GM23338 (cell line): ENCODE results near the gene ENTPD8. TPM values are rescaled to one million over a fixed set of nuclear protein-coding genes. Genes with fewer than 3 reads are reported as not detected.

Experiments used
- ATAC-seq: fragments of 200-7000 bp; cut with Tn5 transposase; 3 replicates; pipeline ENCODE4 v1.9.1; 2020
- DNase-seq: peaks from one replicate; pipeline ENCODE4 v3.0.0-alpha.2; 2015; ENCODE audit warnings: low spot score
- H2AFZ ChIP-seq: fragments of 200-600 bp; sonication (generic); 2 replicates; pipeline ENCODE4 v1.8.0; 2016; ENCODE audit warnings: antibody characterized with exemption, mild to moderate bottlenecking, moderate library complexity
- H3F3A ChIP-seq: fragments of 200-600 bp; sonication (generic); replicated peaks from 2 replicates; pipeline ENCODE4 v1.8.0; 2017; ENCODE audit warnings: antibody characterized with exemption, mixed run types, low read depth
- H3K27ac ChIP-seq: fragments of 200-600 bp; sonication (generic); 2 replicates; pipeline ENCODE4 v1.6.1; 2016; ENCODE audit warnings: low read depth
- H3K27me3 ChIP-seq: fragments of 200-600 bp; sonication (generic); 2 replicates; pipeline ENCODE4 v1.8.0; 2016; ENCODE audit warnings: mild to moderate bottlenecking, mixed run types, moderate library complexity; ENCODE audit not compliant: insufficient read depth
- H3K36me3 ChIP-seq: fragments of 200-600 bp; sonication (generic); 2 replicates; pipeline ENCODE4 v1.8.0; 2016; ENCODE audit warnings: mild to moderate bottlenecking; ENCODE audit not compliant: insufficient read depth
- H3K4me1 ChIP-seq: fragments of 200-600 bp; sonication (generic); 2 replicates; pipeline ENCODE4 v1.8.0; 2016; ENCODE audit warnings: mild to moderate bottlenecking, moderate library complexity; ENCODE audit not compliant: insufficient read depth
- H3K4me2 ChIP-seq: fragments of 200-600 bp; sonication (generic); 2 replicates; pipeline ENCODE4 v1.7.1; 2017; ENCODE audit warnings: mixed run types
- H3K4me3 ChIP-seq: fragments of 200-600 bp; sonication (generic); 2 replicates; pipeline ENCODE4 v1.6.1; 2016; ENCODE audit warnings: mixed run types
- H3K79me2 ChIP-seq: fragments of 200-600 bp; sonication (generic); replicated peaks from 2 replicates; pipeline ENCODE4 v1.8.0; 2017; ENCODE audit warnings: mild to moderate bottlenecking; ENCODE audit not compliant: insufficient read depth
- H3K9me2 ChIP-seq: fragments of 200-600 bp; sonication (generic); 2 replicates; pipeline ENCODE4 v1.8.0; 2017; ENCODE audit not compliant: insufficient read depth
- H4K20me1 ChIP-seq: fragments of 200-600 bp; sonication (generic); replicated peaks from 2 replicates; pipeline ENCODE4 v1.8.0; 2017; ENCODE audit warnings: mild to moderate bottlenecking; ENCODE audit not compliant: insufficient read depth
- H3K27ac Mint-ChIP-seq: 2 replicates; pipeline ENCODE4 v1.8.0; 2020; ENCODE audit warnings: inconsistent platforms, mild to moderate bottlenecking, moderate library complexity, mixed read lengths
- H3K27me3 Mint-ChIP-seq: 3 replicates; pipeline ENCODE4 v1.8.0; 2022; ENCODE audit warnings: low read depth, mild to moderate bottlenecking, moderate library complexity, mixed read lengths, inconsistent platforms; ENCODE audit not compliant: insufficient read depth, poor library complexity
- H3K36me3 Mint-ChIP-seq: 3 replicates; pipeline ENCODE4 v1.8.0; 2021; ENCODE audit warnings: low read depth, mild to moderate bottlenecking, inconsistent platforms, moderate library complexity, mixed read lengths
- H3K4me1 Mint-ChIP-seq: 3 replicates; pipeline ENCODE4 v1.8.0; 2020; ENCODE audit warnings: mild to moderate bottlenecking, inconsistent platforms, mixed read lengths
- H3K4me3 Mint-ChIP-seq: 3 replicates; pipeline ENCODE4 v1.8.0; 2021; ENCODE audit warnings: moderate library complexity, mild to moderate bottlenecking, inconsistent platforms, mixed read lengths
- H3K9me3 Mint-ChIP-seq: 3 replicates; pipeline ENCODE4 v1.8.0; 2020; ENCODE audit warnings: moderate library complexity, mild to moderate bottlenecking, inconsistent platforms, mixed read lengths
- CREB1 ChIP-seq: fragments of 250-450 bp; sonication (Bioruptor Pico); IDR thresholded peaks from 2 replicates; pipeline ENCODE4 v1.5.0; 2020; ENCODE audit warnings: low read depth, mild to moderate bottlenecking, moderate library complexity
- EZH2 ChIP-seq: fragments of 200-600 bp; sonication (generic); IDR thresholded peaks from one replicate; pipeline ENCODE4 v1.8.0; 2017; ENCODE audit warnings: antibody characterized with exemption, mild to moderate bottlenecking, low read depth; ENCODE audit not compliant: unreplicated experiment
- EZH2phosphoT487 ChIP-seq: fragments of 200-600 bp; sonication (generic); IDR thresholded peaks from one replicate; pipeline ENCODE4 v1.8.1; 2018; ENCODE audit warnings: antibody characterized with exemption; ENCODE audit not compliant: unreplicated experiment
- JUNB ChIP-seq: IDR thresholded peaks from one replicate; pipeline ENCODE4 v1.6.1; 2016; ENCODE audit warnings: antibody characterized with exemption; ENCODE audit not compliant: unreplicated experiment
- POLR2AphosphoS5 ChIP-seq: IDR thresholded peaks from 2 replicates; pipeline ENCODE4 v1.6.1; 2016; ENCODE audit warnings: antibody characterized with exemption, low read depth
- STAT1 ChIP-seq: IDR thresholded peaks from one replicate; pipeline ENCODE4 v1.6.1; 2016; ENCODE audit warnings: antibody characterized with exemption; ENCODE audit not compliant: unreplicated experiment
- ZNF331 ChIP-seq: fragments of 250-450 bp; sonication (Bioruptor Pico); IDR thresholded peaks from 2 replicates; pipeline ENCODE4 v1.5.0; 2020; ENCODE audit warnings: low read depth, mild to moderate bottlenecking, moderate library complexity
- polyA plus RNA-seq: library from polyadenylated mRNA; unstranded; fragments of >200 nt; fragmentation: Nextera tagmentation; extraction: Ambion mirVana; gene quantifications from 2 replicates; pipeline ENCODE4 v1.2.1, GENCODE V29; 2016
- total RNA-seq: library from RNA; depleted of rRNA; stranded (reverse); fragments of >200 nt; shearing (Covaris generic); gene quantifications from 2 replicates; pipeline ENCODE4 v1.2.3, GENCODE V29; 2014
- TF ChIP-seq, protein P1 (sequence below): IDR thresholded peaks from 2 replicates; pipeline ENCODE4 v1.6.1; 2016; ENCODE audit warnings: antibody characterized with exemption
- TF ChIP-seq, protein P2 (sequence below): IDR thresholded peaks from one replicate; pipeline ENCODE4 v1.6.1; 2018; ENCODE audit warnings: antibody characterized with exemption; ENCODE audit not compliant: unreplicated experiment
- TF ChIP-seq, protein P3 (sequence below), 2 experiments: fragments of 200-600 bp in 1 of 2; sonication (generic) in 1 of 2; conservative IDR thresholded peaks; 2 replicates each; pipeline versions ENCODE4 v1.5.1 to v1.6.1; 2016 to 2017; ENCODE audit warnings: antibody characterized with exemption in 2 of 2, low read depth in 2 of 2, mild to moderate bottlenecking in 2 of 2, moderate library complexity in 1 of 2

ENTPD8 gene
- total and polyA plus RNA-seq, 2 experiments from 2014 or later = 0.42 to 0.89 TPM

DNA sequence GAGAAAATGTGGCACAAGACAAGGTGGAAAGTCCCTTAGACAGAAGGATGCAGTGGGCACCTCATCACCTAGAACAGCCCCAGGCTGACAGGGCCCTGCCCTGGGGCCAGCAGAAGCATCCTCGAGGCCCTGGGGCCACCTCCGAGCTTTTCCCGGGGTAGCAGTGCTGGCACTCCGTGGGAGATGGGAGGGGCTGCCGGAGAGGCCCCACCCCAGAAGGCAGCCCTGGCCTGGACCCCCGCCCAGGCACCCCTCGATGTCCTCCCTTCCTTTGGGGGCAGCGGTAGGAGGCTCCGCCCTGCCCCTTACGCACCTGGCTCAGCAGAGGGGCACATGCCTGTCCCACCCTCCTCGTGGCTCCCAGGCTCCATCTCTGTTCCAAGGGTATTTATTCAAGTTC lies 35.7 kb upstream of the ENTPD8 start:
- H3K27ac ChIP-seq = no peak overlapping the region
- no peaks in the 10 kb centered on the region; the same call in 1 of the 2 replicates for H3K36me3 ChIP-seq
- ATAC-seq = no peak
- Mint-ChIP-seq H3K4me3 (no peak overlapping the region), H3K4me1 (peaks cover 5% of the 10 kb centered on the region; the same call in 2 of the 3 replicates), H3K27me3 (peaks cover 3% of the 10 kb centered on the region), H3K27ac (no peak overlapping the region), H3K9me3 (peaks cover 25% of the 10 kb centered on the region), H3K36me3 (peaks cover 8% of the 10 kb centered on the region; the same call in 1 of the 3 replicates)
- H3K4me1 ChIP-seq = no peaks in the 10 kb centered on the region
- H3K9me2 ChIP-seq = no peaks in the 10 kb centered on the region
- TF ChIP-seq EZH2phosphoT487 (no peak), POLR2AphosphoS5 (no peak), CREB1 (CRISPR knock-in tag) (no peak), EZH2 (no peak), STAT1 (no peak), JUNB (no peak), ZNF331 (CRISPR knock-in tag) (no peak)
- TF ChIP-seq, protein P1, sequence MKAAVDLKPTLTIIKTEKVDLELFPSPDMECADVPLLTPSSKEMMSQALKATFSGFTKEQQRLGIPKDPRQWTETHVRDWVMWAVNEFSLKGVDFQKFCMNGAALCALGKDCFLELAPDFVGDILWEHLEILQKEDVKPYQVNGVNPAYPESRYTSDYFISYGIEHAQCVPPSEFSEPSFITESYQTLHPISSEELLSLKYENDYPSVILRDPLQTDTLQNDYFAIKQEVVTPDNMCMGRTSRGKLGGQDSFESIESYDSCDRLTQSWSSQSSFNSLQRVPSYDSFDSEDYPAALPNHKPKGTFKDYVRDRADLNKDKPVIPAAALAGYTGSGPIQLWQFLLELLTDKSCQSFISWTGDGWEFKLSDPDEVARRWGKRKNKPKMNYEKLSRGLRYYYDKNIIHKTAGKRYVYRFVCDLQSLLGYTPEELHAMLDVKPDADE = no peak
- TF ChIP-seq, protein P2, sequence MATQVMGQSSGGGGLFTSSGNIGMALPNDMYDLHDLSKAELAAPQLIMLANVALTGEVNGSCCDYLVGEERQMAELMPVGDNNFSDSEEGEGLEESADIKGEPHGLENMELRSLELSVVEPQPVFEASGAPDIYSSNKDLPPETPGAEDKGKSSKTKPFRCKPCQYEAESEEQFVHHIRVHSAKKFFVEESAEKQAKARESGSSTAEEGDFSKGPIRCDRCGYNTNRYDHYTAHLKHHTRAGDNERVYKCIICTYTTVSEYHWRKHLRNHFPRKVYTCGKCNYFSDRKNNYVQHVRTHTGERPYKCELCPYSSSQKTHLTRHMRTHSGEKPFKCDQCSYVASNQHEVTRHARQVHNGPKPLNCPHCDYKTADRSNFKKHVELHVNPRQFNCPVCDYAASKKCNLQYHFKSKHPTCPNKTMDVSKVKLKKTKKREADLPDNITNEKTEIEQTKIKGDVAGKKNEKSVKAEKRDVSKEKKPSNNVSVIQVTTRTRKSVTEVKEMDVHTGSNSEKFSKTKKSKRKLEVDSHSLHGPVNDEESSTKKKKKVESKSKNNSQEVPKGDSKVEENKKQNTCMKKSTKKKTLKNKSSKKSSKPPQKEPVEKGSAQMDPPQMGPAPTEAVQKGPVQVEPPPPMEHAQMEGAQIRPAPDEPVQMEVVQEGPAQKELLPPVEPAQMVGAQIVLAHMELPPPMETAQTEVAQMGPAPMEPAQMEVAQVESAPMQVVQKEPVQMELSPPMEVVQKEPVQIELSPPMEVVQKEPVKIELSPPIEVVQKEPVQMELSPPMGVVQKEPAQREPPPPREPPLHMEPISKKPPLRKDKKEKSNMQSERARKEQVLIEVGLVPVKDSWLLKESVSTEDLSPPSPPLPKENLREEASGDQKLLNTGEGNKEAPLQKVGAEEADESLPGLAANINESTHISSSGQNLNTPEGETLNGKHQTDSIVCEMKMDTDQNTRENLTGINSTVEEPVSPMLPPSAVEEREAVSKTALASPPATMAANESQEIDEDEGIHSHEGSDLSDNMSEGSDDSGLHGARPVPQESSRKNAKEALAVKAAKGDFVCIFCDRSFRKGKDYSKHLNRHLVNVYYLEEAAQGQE = no peak
- TF ChIP-seq, protein P3, sequence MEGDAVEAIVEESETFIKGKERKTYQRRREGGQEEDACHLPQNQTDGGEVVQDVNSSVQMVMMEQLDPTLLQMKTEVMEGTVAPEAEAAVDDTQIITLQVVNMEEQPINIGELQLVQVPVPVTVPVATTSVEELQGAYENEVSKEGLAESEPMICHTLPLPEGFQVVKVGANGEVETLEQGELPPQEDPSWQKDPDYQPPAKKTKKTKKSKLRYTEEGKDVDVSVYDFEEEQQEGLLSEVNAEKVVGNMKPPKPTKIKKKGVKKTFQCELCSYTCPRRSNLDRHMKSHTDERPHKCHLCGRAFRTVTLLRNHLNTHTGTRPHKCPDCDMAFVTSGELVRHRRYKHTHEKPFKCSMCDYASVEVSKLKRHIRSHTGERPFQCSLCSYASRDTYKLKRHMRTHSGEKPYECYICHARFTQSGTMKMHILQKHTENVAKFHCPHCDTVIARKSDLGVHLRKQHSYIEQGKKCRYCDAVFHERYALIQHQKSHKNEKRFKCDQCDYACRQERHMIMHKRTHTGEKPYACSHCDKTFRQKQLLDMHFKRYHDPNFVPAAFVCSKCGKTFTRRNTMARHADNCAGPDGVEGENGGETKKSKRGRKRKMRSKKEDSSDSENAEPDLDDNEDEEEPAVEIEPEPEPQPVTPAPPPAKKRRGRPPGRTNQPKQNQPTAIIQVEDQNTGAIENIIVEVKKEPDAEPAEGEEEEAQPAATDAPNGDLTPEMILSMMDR (conservative IDR thresholded peaks at IDR 0.05; ENCODE audit: low read depth in 2 of 2) = no peak
- no peak overlapping the region for H3K4me3 ChIP-seq
- no peaks in the 10 kb centered on the region for H3K79me2 ChIP-seq
- H3K27me3 ChIP-seq = no peaks in the 10 kb centered on the region
- H3K4me2 ChIP-seq = no peak overlapping the region
- no peak for DNase-seq
- no peaks in the 10 kb centered on the region for H3F3A ChIP-seq
- H2AFZ ChIP-seq = no peak overlapping the region
- H4K20me1 ChIP-seq = no peaks in the 10 kb centered on the region
